HG02623 (cell line): ENCODE data around the gene FOXP1.
"Not testable (repeated sequence)": the region's sequence is repeated elsewhere in the genome, so short reads cannot be mapped to it uniquely, and the experiment has no call there.

Experiments used
- ATAC-seq: cut with Tn5 transposase; IDR thresholded peaks from one replicate; pipeline ENCODE4 v1.9.1; 2021; ENCODE audit warnings: moderate library complexity; ENCODE audit not compliant: unreplicated experiment

The FOXP1 gene

DNA sequence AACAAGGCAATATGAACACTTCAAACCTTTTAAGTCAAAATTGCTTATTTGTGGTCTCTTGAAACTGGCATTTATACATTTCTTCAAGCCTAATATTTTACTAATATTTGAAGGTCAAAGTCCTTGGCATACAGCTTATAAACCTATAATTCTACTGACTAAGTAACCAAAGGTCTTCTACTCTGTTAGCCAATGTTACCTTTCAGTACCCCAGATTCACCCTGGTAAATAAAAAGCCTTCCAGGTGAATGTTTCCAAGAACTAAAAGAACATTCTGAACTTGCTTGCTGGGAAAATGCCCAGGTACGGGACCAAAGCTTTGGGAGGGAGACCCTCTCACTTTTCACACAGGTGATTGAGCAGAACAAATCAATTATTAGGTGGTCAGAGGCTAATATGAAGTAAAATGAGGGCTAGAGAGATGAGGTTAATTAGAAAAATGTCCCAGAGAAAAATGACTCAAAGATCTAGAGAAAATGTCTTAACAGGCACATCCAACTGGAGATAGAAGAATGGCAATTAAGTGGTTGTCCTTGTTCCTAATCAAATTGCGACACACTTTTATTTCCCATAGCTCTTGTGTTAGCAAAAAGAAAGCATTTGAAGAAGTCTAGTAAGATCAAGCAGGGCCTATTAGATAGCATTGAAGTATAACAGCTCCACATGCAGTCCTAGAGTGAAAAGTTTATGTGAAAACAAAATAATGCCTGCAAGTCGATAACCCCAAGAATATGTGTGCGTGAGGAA is 232.0 kb downstream of the FOXP1 start:
- ATAC-seq, result no peak

GRCh38 chr3:71350998-71351397 is 232.5 kb downstream of the FOXP1 start:
- no peak for ATAC-seq

- ATAC-seq, result no peak
These were observed 234.7 kb downstream of the FOXP1 start for GRCh38 chr3:71348831-71349230.

- no peak for ATAC-seq
These were observed 235.4 kb downstream of the FOXP1 start for GRCh38 chr3:71348001-71348632.

GRCh38 chr3:71346061-71346460 is 237.5 kb downstream of the FOXP1 start:
- ATAC-seq, result no peak

- no peak for ATAC-seq
These were observed 238.0 kb downstream of the FOXP1 start for GRCh38 chr3:71345429-71346040.

DNA sequence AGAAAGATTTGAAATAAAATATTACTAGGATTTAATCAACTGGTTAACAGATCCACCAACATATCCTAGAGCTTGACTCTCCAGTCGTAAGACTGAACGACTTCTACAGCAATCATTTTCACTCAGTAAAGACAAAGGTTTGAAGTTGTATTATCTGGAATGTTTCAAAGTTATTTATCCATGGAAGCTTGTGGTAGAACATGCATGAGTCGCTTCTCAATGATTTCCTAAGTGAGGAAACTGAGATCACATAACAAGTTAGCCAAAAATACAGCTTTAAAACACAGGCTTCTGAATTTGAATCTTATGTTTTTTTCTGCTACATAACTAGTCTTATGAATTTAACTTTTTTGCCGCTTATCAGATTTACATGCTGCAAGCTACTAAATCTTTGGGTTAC is 241.8 kb downstream of the FOXP1 start:
- ATAC-seq, result no peak

DNA sequence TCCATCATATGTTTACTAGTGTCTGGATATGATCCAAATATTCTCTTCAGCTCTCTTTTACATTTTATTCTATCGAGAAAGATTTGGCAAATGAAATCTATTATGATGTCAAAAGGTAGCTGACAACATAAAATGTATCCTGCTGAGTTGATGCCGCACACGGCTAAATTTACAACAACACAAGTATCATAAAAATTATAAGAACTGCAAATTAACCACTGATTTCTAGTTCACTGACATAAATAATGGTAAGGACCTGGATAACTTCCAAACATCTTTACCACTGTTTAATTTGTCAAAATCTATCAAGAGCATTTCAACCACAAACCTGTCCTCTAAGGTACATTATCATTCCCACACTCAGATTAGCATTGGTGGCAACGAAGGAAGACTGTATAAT is 244.5 kb downstream of the FOXP1 start:
- ATAC-seq, result no peak

GRCh38 chr3:71332813-71333212 is 250.7 kb downstream of the FOXP1 start:
- ATAC-seq, result no peak

GRCh38 chr3:71330909-71331308 is 252.6 kb downstream of the FOXP1 start:
- ATAC-seq, result no peak

DNA sequence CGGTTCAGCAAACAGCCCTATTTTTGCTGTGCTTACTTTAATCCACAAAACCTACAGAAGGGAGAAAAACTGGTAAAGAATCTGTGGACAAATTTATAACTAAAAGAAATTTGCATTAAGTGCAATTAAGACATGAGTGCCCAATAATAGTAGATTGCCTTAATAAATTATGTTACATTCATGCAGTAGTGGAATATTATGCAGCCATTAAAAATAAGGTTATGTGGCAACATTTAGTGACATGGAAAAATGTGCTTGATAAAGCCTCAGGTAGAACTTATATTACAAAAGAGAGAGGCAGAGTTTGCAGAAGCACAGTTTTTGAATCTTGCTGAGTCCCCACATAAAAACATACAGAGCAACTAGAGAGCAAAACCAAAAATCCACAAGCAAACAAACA is 253.0 kb downstream of the FOXP1 start:
- no peak for ATAC-seq

- ATAC-seq, result no peak
These were observed 253.7 kb downstream of the FOXP1 start for GRCh38 chr3:71329817-71330216.

GRCh38 chr3:71328926-71329325 is 254.6 kb downstream of the FOXP1 start:
- no peak for ATAC-seq

- ATAC-seq, result no peak
These were observed 255.6 kb downstream of the FOXP1 start for GRCh38 chr3:71327936-71328335.

DNA sequence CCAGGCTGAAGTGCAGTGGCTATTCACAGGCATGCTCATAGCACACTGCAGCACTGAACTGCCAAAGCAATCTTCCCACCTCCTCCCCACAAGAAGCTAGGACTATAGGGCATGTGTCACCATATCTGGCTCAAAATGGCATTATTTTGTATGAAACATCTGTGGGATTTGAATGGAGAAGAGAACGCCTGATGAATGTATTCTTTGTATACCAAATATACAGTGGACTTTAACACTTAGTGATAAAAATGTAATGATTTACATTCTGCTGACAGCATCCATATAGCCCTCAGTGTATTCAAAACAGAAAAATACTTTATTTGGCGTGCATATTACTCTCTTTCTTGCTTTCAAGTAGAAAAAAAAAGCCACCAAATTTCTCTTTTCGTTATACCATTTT is 257.8 kb downstream of the FOXP1 start:
- no peak for ATAC-seq

DNA sequence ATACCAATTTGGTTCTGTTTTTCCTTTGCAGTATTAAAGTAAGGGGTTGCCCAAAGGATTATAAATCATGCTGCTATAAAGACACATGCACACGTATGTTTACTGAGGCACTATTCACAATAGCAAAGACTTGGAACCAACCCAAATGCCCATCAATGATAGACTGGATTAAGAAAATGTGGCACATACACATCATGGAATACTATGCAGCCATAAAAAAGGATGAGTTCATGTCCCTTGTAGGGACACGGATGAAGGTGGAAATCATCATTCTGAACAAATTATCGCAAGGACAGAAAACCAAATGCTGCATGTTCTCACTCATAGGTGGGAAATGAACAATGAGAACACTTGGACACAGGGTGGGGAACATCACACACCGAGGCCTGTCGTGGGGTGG is 259.3 kb downstream of the FOXP1 start:
- ATAC-seq, result not testable (repeated sequence)

DNA sequence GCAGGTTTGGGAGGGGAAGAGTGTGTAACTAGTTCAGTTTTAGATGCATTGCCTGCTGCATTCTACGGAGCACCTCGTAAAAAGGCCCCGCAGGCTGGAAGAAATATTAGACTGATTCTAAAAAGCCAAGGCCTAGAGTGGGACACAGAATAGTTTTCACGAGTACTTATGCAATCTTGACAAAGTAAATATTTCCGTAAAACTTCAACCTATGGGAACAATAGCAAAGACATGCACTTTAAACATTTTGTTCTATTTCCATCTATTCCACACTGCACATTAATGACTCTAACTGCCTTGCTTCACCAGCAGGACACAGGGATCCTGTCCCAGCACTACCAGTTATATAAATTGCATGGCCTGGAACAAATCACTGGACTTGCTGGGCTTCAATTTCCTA is 260.0 kb downstream of the FOXP1 start:
- no peak for ATAC-seq

DNA sequence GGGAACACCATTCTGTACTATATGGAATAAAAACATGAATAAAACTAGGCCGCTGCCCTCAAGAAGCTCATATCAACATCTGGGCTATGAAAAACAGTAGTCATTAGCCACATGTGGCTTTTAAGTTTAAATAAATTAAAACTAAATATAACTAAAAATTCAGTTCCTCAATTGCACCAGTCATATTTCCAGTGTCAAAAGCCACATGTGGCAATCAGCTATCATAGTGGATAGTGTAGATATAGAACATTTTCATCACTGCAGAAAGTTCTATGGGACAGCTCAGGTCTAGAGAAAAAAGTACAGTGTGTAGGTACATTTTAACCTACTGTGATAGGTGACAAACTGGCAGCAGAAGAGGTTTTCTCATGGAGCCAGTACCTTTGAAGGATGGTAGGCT is 261.4 kb downstream of the FOXP1 start:
- ATAC-seq, result no peak

DNA sequence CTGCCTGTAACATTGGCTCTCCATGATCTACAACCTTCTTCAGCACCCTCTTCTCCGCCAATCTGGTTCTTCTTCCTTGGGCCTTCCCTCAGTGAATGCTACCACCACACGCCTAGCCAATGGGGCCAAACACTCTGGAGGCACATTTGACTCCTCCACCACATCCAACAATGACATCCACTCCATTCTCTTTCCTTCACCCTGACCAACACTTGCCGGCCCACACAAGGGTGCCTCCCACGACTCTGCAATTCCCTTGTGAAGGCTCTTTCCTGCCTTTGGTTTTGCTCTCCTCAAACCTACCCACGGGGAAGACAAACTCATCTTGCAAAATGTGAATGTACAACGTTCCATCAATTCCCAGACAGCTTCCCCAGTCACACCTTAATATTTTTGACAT is 263.8 kb downstream of the FOXP1 start:
- ATAC-seq, result no peak

- ATAC-seq, result no peak
These were observed 265.1 kb downstream of the FOXP1 start for GRCh38 chr3:71318458-71318827.

- ATAC-seq, result no peak
These were observed 265.6 kb downstream of the FOXP1 start for GRCh38 chr3:71317749-71318457.

- ATAC-seq, result no peak
These were observed 266.4 kb downstream of the FOXP1 start for GRCh38 chr3:71317140-71317539.
